HPDE6-E6E7 (cell line): ENCODE measurements around the gene PRKCZ.

Experiments
- DNase-seq: peaks from one replicate; pipeline ENCODE4 v3.0.0; 2011; ENCODE audit warnings: missing footprints; ENCODE audit errors: extremely low spot score

Gene PRKCZ

DNA sequence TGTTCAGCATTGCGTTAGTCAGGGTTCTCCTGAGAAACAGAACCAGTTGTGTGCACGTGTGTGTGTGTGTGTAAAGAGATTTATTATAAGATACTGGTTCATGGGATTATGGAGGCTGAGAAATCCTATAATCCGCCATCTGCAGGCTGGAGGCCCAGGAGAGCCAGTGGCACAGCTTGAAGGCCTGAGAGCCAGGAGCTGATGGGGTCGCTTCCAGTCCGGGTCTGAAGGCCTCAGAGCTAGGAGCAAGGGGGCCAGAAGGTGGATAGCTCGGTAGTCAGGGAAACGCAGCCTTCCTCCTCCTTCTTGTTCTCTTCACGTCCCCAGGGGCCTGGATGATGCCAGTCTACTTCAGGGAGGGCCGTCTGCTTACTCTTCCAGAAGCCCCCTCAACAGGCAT, 106.7 kb downstream of the PRKCZ start:
- no peak for DNase-seq

DNA sequence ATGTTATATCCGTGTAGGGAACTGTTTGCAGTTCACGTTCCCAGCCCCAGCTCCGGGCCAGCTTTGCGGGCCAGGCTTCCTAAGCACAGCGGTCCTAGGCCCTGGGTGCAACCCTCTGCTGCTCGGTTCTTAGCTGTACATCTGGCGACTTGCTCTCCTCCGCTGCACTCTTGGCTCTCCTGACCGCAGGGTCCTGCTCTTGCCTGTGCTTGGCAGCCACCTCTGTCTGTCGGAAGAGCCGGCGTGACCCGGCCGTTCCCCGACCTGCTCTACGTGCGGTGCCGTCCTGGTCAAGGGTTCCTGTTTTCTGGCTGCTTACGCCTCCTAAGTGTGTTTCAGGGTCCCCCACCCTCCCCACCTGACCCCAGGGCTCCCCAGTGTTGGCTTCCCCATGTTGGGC, 107.6 kb downstream of the PRKCZ start:
- DNase-seq, result no peak

DNA sequence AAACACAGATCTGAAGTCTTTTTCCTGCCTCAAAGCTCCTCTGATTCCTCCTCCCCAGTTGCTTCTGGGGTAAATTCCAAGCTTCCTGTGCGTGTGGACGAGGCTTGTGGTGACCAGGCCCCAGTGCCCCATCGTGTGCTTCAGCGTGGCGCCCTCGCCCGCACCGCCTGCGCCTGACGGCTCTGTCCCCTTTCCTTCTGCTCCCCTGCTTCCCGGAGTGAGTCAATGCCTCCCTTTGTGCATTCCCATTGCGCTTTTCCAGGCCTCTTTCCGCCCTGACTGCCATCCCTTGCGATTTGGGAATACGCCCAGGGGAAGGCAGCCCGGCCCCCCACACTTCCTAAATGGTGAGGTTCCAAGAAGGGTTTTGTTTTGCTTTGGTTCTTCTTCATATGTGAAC, 108.1 kb downstream of the PRKCZ start:
- DNase-seq, result no peak

DNA sequence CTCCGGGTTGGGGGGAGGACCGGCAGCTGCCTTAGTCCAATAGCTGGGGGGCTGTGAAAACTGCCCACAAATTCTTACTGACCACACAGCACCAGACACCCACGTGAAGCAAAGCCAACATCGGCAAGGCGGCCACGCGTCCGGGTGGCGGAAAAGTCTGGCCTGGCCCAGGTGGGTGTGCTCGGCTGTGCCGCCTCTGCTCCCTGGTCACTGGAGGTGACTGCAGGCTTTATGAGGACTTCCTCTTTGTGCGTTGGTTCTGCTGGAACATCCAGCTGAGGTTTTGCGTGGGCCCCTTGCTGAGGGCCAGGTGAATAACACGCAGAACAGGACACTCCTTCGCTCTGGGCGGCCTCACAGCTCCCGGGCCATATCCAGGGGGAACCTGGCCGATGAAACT, 108.9 kb downstream of the PRKCZ start:
- DNase-seq, result no peak

DNA sequence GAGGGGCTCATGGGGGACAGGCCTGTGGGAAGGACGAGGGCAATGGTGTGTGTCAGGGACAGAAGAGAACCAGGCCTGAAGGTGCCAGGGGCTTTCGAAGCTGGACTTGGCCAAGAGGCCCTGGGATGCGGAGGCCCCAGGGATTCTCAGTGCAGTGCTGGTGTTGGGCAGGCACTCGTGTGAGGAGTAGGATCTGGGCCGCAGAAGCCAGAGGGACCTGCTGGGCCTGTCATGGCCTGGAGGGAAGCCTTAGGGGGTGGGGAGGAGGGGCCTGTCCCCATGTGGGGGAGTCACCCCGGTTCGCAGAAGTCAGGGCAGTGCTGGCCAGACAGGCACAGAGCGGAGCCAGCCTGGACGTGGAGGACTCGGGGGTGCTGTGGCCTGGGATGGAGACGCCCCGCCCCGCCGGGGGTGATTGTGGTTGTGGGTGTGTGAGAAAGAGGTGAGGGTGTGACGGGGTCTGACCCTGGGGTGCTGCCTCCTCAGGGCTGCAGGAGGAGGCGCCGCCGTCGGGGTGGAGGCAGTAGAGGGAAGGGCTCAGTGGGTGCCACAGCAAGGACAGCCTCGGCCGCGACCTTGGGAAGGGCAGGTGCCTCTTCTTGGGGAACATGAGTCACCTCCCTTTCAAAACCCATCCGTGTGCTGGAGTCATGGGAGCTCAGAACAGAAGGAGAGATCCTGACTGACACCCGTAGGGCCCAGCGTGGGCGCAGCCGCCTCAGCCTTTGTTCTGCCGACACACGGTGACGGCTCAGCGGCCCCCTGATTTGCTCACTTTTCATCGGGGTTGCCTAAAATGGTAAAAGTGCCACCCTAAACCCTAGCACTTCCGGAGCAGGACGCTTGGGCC, 110.5 kb downstream of the PRKCZ start:
- DNase-seq, result no peak

- no peak for DNase-seq
Observed at GRCh38 chr1:2163205-2163604, 113.0 kb downstream of the PRKCZ start.

- no peak for DNase-seq
Observed at GRCh38 chr1:2165646-2166045, 115.4 kb downstream of the PRKCZ start.

- DNase-seq, result no peak
Observed at GRCh38 chr1:2166254-2166653, 116.0 kb downstream of the PRKCZ start.

DNA sequence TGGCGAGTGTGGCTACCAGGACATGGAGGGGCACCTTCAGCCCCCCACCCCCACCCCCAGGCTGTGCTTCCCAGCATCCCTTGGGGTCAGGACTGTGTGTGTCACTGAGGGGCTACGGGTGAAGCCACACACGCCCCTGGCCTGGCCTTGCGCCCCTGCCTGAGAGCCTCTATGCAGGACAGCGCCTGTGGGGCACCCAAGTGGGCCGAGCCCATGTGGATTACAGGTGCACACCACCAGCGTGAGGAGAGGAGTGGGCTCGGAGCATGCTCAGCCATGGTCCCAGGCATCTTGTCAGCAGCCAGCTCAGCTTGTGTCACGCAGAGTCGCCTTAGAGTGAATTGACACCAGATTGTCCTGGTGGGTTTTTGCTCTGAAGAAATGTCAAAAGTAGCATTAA, 116.5 kb downstream of the PRKCZ start:
- no peak for DNase-seq

GRCh38 chr1:2168090-2168489, 117.9 kb downstream of the PRKCZ start:
- no peak for DNase-seq

DNA sequence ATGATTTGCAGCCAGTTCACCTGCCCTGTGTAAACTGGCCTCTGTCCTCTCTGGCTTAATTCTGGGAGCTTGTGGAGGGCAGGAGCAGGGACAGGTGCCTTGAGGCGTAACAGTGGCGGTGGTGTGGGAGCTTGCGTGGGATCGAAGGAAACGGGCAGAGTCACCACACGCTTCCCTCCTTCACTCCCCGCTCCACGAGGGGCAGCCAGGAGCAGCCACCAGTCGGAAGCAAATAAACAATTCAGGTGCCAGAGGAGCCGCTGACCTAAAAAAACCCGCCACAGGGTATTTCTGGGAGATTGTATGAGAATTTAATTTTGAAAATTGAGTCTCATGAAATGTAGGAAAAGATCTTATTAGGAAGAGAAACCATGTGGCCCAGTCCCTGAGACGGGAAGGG, 118.3 kb downstream of the PRKCZ start:
- DNase-seq, result no peak

GRCh38 chr1:2169200-2169836, 119.1 kb downstream of the PRKCZ start:
- DNase-seq, result no peak

DNA sequence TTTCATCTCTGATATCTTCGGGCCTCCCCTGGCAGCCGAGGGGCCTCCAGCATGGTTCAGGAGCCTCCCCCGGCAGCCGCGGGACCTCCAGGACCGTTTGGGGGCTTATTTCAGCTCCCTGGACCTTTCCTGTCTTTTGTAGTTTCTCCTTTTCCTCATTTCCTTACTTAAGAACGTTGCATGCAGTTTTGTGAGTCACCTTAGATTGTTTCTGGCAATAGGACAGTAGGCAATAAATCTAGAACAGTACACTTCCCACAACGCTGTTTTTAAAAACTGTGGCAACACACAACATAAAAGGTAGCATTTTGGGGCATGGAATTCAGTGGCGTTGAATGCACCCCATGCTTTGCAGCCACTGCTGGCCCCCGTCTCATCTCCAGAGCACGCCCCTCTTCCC, 120.0 kb downstream of the PRKCZ start:
- no peak for DNase-seq

DNA sequence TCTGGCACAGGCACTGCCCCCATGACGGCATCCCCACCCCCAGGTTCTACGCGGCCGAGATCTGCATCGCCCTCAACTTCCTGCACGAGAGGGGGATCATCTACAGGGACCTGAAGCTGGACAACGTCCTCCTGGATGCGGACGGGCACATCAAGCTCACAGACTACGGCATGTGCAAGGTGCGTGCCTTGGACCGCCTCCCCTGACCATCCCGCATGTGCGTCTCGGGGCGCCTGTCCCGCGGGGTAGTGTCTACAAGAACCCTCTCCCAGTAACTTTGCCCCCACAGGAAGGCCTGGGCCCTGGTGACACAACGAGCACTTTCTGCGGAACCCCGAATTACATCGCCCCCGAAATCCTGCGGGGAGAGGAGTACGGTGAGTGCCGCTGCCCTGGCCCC, 121.8 kb downstream of the PRKCZ start:
- no peak for DNase-seq

DNA sequence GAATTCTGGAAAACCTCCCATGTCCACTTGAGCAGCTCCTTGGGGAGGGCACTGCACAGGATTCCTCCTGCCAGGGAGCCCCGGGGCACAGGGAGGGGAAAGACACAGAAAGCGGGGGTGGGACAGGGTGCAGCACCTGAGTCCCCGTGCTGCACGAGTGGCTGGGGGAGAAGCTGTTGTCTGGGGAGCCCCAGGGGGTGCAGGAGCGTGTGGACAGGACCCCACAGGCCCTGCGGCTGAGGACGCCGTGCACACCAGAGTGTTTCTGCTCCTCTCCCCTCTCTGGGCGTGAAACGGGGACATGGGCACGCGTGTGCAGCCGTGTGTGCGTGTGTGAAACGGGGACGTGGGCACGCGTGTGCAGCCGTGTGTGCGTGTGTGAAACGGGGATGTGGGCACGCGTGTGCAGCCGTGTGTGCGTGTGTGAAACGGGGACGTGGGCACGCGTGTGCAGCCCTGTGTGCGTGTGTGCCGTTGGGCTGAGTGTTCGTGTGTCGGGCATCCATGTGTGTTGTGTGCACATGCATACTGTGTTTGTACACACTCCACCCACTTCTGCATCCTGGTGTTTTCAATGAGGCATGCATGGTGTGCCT, 122.4 kb downstream of the PRKCZ start:
- no peak for DNase-seq

GRCh38 chr1:2173546-2174347, 123.5 kb downstream of the PRKCZ start:
- DNase-seq, result no peak

DNA sequence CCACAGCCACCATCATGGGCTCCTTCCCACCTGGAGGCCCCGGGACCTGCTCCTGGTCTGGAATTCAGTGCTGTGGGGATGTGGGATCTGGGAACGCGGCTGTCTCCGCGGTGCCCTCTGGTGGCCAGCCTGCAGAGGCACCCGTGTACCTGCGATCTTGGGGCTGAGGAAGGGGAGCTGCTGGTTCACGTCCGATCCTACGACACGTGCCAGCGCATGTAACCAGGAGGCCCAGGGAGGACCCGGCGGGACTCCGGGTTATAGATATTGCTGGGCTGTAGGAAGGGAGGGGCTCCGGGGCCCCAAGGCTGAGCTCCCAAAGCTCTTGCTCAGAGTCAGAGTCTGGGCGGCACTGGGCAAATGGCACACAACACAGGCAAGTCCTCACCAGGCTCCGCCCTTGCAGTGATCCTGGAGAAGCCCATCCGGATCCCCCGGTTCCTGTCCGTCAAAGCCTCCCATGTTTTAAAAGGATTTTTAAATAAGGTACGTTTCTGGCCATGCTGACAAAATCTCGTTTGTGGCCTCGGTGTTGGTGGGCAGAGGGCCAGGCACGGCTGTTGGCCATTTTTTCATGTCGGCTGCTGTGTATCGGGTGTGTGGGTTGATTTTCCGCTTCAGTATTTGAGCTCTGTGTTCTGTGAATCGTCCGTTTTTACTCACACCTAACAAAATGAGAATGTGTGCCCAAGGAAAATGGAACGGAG, 124.3 kb downstream of the PRKCZ start:
- DNase-seq, result peak; percentile 75

DNA sequence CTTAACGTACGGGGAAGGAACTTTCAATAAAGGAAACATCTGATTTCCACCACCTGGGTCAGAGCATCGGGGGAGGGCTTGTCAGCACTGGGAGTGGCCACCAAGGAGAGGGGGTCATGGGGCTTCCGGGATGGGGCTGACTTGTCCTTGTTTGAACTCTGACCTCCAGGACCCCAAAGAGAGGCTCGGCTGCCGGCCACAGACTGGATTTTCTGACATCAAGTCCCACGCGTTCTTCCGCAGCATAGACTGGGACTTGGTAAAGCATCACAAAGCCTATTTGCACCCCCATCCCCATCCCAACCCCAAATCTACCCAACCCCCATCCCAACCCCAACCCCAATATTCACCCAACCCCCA, 124.8 kb downstream of the PRKCZ start:
- no peak for DNase-seq

DNA sequence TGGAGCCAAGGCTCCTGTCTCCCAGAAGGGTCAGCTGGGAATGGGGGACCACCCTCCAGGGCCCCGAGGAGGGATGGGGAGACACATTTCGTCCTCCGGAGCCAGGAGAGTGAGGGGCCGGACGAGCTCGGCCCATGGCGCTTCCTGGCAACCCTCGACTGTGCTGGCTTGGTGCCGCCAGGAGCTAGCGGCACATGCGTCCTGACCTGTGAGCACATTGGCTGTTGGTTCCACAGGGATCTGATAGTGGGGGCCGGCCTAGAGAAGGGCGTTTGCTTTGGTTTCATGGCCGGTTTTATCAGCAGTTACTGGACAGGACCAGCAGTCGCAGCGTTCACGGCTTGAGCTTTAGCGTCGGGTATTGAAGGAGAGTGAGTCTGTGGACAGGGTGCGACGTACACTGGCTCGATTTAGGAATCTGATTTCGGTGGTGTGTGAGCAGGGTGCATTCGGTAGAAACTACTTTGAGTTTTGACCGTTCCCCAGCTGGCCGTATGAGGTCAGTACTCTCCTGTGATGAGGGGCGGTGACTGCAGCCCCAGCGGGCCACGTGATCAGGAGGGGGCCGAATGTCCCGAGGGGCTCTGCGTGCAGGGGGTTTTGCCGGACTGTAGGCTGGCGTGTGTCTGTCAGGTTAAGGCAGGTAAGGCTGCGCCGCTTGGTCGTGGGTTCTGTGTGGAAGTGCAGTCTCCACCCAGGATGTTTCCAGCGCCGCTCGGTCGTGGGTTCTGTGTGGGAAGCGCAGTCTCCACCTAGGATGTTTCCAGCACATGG, 125.7 kb downstream of the PRKCZ start:
- no peak for DNase-seq

DNA sequence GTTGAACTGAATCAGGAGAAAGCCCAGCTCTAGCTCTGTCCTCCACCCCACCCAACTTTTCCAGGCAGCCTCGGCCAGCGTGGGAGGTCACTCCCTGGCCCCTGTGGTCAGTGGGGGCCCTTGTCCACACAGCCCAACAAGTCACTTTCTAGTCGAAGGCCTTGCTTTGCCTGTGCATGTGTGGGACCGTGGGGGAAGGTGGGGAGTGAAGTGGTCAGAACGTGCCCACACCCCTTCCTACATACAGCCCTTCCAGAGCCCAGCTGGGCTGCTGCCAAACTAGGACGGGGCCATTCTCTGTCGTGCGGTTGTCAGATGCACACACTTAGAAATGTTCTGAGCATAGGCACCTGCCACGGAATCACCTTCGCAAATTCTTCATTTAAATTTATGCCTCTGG, 126.4 kb downstream of the PRKCZ start:
- no peak for DNase-seq

DNA sequence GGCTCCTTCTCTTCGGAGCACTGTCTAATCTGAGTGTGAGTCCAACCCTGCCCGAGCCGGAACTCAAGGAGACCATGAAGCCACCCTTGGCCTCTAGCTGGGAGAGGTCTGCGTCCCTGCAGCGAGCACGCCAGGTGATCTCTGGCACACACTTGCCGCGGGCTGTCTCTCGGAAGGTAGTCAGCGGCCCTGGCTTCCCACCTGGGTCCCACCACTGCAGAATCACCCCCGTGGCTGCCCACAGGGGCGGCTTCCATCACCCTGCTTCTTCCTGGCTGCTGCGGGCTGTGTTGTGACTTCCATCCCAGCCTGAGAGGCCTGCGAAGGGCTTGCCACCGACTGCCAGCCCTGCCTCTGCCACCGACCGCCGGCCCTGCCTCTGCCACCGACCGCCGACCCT, 127.3 kb downstream of the PRKCZ start:
- DNase-seq, result no peak
